Neural progenitor cell (in vitro differentiated cells): Measurements from ENCODE around the gene TLE4.

Experiments used
- EZH2 ChIP-seq: fragments of 200-600 bp; sonication (generic); IDR thresholded peaks from 2 replicates; pipeline ENCODE4 v1.6.1; 2017; ENCODE audit warnings: antibody characterized with exemption, mild to moderate bottlenecking, moderate library complexity
- EZH2phosphoT487 ChIP-seq: fragments of 200-600 bp; sonication (generic); IDR thresholded peaks from 2 replicates; pipeline ENCODE4 v1.6.1; 2017; ENCODE audit warnings: antibody characterized with exemption
- TF ChIP-seq, protein P1 (sequence below): fragments of 200-600 bp; sonication (generic); IDR thresholded peaks from 2 replicates; pipeline ENCODE4 v1.5.1; 2017; ENCODE audit warnings: antibody characterized with exemption, mild to moderate bottlenecking

DNA sequence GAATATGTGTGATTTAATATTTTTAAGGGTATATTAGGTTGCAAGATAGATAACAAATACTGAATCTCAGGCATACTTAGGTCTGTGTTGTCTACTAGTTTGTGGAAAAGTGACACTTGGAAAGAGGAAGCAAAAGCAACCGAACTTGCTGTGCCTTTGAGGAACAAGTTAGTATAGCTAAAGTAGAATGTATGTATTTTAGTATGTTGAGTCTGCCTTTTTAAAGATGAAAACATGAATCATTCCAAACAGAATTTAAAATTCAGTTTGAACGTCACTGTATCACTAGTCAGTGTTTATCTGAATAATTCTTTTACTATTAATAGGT lies 12.9 kb downstream of the TLE4 start:
- TF ChIP-seq, protein P1, sequence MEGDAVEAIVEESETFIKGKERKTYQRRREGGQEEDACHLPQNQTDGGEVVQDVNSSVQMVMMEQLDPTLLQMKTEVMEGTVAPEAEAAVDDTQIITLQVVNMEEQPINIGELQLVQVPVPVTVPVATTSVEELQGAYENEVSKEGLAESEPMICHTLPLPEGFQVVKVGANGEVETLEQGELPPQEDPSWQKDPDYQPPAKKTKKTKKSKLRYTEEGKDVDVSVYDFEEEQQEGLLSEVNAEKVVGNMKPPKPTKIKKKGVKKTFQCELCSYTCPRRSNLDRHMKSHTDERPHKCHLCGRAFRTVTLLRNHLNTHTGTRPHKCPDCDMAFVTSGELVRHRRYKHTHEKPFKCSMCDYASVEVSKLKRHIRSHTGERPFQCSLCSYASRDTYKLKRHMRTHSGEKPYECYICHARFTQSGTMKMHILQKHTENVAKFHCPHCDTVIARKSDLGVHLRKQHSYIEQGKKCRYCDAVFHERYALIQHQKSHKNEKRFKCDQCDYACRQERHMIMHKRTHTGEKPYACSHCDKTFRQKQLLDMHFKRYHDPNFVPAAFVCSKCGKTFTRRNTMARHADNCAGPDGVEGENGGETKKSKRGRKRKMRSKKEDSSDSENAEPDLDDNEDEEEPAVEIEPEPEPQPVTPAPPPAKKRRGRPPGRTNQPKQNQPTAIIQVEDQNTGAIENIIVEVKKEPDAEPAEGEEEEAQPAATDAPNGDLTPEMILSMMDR: no peak
- TF ChIP-seq EZH2phosphoT487 (no peak), EZH2 (no peak)
